Esophagus (tissue), 2 donors: Measurements from ENCODE around the gene CCDC169. TPM values are rescaled to one million over a fixed set of nuclear protein-coding genes. Genes with fewer than 3 reads are reported as not detected.

Experiments used
- H3K27ac ChIP-seq, 2 donors: one replicate each; pipeline ENCODE4 v1.5.1; 2013; ENCODE audit warnings: low read depth in 2 of 2, mild to moderate bottlenecking in 2 of 2, inconsistent platforms in 1 of 2, low read length in 1 of 2, moderate library complexity in 1 of 2
- H3K27me3 ChIP-seq, 2 donors: one replicate each; pipeline ENCODE4 v1.6.1; 2013; ENCODE audit warnings: low read length in 2 of 2, control low read depth in 1 of 2, mild to moderate bottlenecking in 1 of 2; ENCODE audit not compliant: insufficient read depth in 2 of 2, control insufficient read depth in 1 of 2
- H3K36me3 ChIP-seq, 2 donors: one replicate each; pipeline ENCODE4 v1.6.1; 2013; ENCODE audit warnings: low read length in 1 of 2; ENCODE audit not compliant: control insufficient read depth in 2 of 2, insufficient read depth in 2 of 2
- H3K4me1 ChIP-seq, 2 donors: one replicate each; pipeline ENCODE4 v1.6.1; 2013; ENCODE audit warnings: low read length in 1 of 2; ENCODE audit not compliant: control insufficient read depth in 2 of 2, insufficient read depth in 2 of 2
- H3K4me3 ChIP-seq, 2 donors: one replicate each; pipeline ENCODE4 v1.5.1; 2013; ENCODE audit warnings: low read length in 2 of 2, mild to moderate bottlenecking in 2 of 2, low read depth in 1 of 2, moderate library complexity in 1 of 2
- H3K9me3 ChIP-seq, 2 donors: one replicate each; pipeline ENCODE4 v1.6.1; 2013; ENCODE audit warnings: mild to moderate bottlenecking in 2 of 2, low read depth in 1 of 2, low read length in 1 of 2, moderate library complexity in 1 of 2; ENCODE audit not compliant: control insufficient read depth in 2 of 2, insufficient read depth in 1 of 2
- polyA plus RNA-seq, 2 donors: library from polyadenylated mRNA; stranded (reverse); fragments of 200-250 nt; gene quantifications; one replicate each; pipeline ENCODE4 v1.2.3, GENCODE V29; 2013
- donor health status: healthy with polysubstance abuse.
- donor health status: Bipolar disorder and iron deficiency.

Gene CCDC169
- polyA plus RNA-seq, 2 donors: 0.12 to 0.22 TPM

GRCh38 chr13:36183901-36184300 is 113.7 kb downstream of the CCDC169 start:
- Histone ChIP-seq H3K9me3 (no peaks in the 10 kb centered on the region), H3K36me3 (no peaks in the 10 kb centered on the region), H3K27me3 (no peaks in the 10 kb centered on the region)

More at GRCh38 chr13:36183901-36184300, 113.7 kb downstream of the CCDC169 start:
- H3K27ac ChIP-seq: no peak overlapping the region
- H3K4me3 ChIP-seq: no peak overlapping the region
- no peaks in the 10 kb centered on the region for H3K4me1 ChIP-seq

Other genes starting within 250 kb of the CCDC169 start
- under 1 TPM; 0.47 to 0.75 TPM for gene DCLK1, start 166.4 kb downstream of the CCDC169 start, polyA plus RNA-seq
- under 1 TPM; 0.04 to 0.12 TPM for gene SOHLH2, start 83.3 kb downstream of the CCDC169 start, polyA plus RNA-seq
- gene SPART, start 48.6 kb upstream of the CCDC169 start, polyA plus RNA-seq: 10 to 100 TPM in 1 of 2 donors, 1 to 10 TPM in 1; 10.0 to 14.4 TPM
- gene CCNA1, start 134.7 kb upstream of the CCDC169 start, polyA plus RNA-seq: under 1 TPM; 0.04 to 0.18 TPM